Smooth muscle cell (in vitro differentiated cells): ENCODE measurements around the gene ASF1B. TPM values are rescaled to one million over a fixed set of nuclear protein-coding genes. Genes with fewer than 3 reads are reported as not detected.

Source experiments
- DNase-seq: peaks from one replicate; lab custom pipeline; 2025; ENCODE audit not compliant: unreplicated experiment; lab: John Stamatoyannopoulos, UW
- H2AFZ ChIP-seq: fragments of 200-600 bp; sonication (generic); 2 replicates; pipeline ENCODE4 v1.6.0; 2016; ENCODE audit warnings: antibody characterized with exemption, low read depth, mild to moderate bottlenecking
- H3F3A ChIP-seq: fragments of 200-600 bp; sonication (generic); 2 replicates; pipeline ENCODE4 v1.6.0; 2017; ENCODE audit warnings: antibody characterized with exemption, low read depth
- H3K27ac ChIP-seq: fragments of 200-600 bp; sonication (generic); 2 replicates; pipeline ENCODE4 v1.5.1; 2016; ENCODE audit warnings: low read depth, mild to moderate bottlenecking
- H3K27me3 ChIP-seq: fragments of 200-600 bp; sonication (generic); 2 replicates; pipeline ENCODE4 v1.6.1; 2016; ENCODE audit warnings: low read depth, mild to moderate bottlenecking
- H3K36me3 ChIP-seq: fragments of 200-600 bp; sonication (generic); 2 replicates; pipeline ENCODE4 v1.5.1; 2016; ENCODE audit warnings: low read depth
- H3K4me1 ChIP-seq: fragments of 200-600 bp; sonication (generic); 2 replicates; pipeline ENCODE4 v1.5.1; 2016; ENCODE audit warnings: low read depth
- H3K4me2 ChIP-seq: fragments of 200-600 bp; sonication (generic); 2 replicates; pipeline ENCODE4 v1.6.0; 2016; ENCODE audit warnings: mild to moderate bottlenecking
- H3K4me3 ChIP-seq: fragments of 200-600 bp; sonication (generic); 2 replicates; pipeline ENCODE4 v1.5.1; 2016; ENCODE audit warnings: mild to moderate bottlenecking
- H3K79me2 ChIP-seq: fragments of 200-600 bp; sonication (generic); 2 replicates; pipeline ENCODE4 v1.6.0; 2016; ENCODE audit warnings: low read depth, mild to moderate bottlenecking
- H3K9ac ChIP-seq: fragments of 200-600 bp; sonication (generic); 2 replicates; pipeline ENCODE4 v1.6.0; 2016; ENCODE audit warnings: low read depth
- H3K9me3 ChIP-seq: fragments of 200-600 bp; sonication (generic); replicated peaks from 2 replicates; pipeline ENCODE4 v1.5.1; 2016; ENCODE audit warnings: low read depth
- H4K20me1 ChIP-seq: fragments of 200-600 bp; sonication (generic); 2 replicates; pipeline ENCODE4 v1.6.0; 2016; ENCODE audit warnings: low read depth
- WGBS: methylation state at CpG from one replicate; pipeline ENCODE4 v1.1.7; 2016; ENCODE audit warnings: low lambda C conversion rate; 5-methylcytosine and 5-hydroxymethylcytosine counted together
- polyA plus RNA-seq: library from polyadenylated mRNA; unstranded; fragments of >200 nt; fragmentation: Nextera tagmentation; extraction: Ambion mirVana; gene quantifications from 2 replicates; pipeline ENCODE4 v1.2.1, GENCODE V29; 2016
- total RNA-seq: library from RNA; depleted of rRNA; stranded (reverse); fragments of >200 nt; gene quantifications from 2 replicates; pipeline ENCODE4 v1.2.3, GENCODE V29; 2014
- TF ChIP-seq, protein P1 (sequence below): fragments of 200-600 bp; sonication (generic); IDR thresholded peaks from 2 replicates; pipeline ENCODE4 v1.5.1; 2017; ENCODE audit warnings: borderline replicate concordance, mild to moderate bottlenecking, antibody characterized with exemption; ENCODE audit not compliant: insufficient read depth, poor library complexity, severe bottlenecking

Gene ASF1B
- total and polyA plus RNA-seq, 2 experiments from 2014 or later = 11.3 to 13.4 TPM

DNA sequence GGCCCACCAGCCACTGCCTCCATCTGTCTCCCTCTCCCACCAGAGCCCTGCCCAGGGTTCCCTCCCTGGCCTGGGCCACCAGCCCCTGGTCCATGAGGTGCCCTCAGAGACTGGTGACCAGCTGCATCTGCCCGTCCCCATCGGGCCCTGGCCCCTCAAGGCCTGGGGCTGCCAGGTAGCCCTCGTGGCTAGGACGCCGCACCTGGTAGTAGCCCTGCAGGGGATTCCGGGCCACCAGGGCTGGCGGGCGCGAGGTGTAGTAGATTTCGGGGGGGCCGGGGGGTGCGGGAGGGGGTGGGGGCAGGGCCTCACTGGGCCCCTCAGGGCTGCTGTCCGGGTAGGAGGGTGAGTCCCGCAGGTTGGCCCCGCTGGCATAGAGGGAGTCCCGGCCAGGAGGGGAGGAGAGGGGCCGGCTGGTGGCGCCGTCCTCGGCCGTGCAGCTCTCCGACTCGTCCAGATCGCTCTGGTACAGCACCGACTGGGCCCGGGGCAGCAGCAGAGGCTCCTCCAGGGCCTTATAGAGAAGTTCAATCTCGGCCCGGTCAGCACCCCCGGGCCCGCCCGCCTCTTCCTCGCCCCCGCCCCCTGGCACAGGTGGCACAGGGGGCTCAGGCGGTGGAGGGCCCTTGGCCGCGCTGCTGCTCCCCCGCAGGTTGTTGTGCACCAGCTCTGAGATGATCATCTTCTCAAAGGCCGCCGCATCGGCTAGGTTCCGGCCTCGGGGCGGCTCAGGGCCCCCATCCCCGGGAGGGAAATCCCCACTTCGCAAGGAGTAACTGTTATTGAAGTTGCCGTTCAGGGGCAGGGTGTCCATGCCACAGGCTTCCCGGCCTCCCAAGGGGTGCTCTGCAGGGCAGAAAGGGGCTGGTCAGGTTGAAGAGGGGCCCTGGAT, 14.6 kb upstream of the ASF1B start:
- Histone ChIP-seq H3K4me2 (no peak overlapping the region), H3K9me3 (no peaks in the 10 kb centered on the region), H2AFZ (no peak overlapping the region), H3K27ac (no peak overlapping the region), H3K36me3 (no peaks in the 10 kb centered on the region), H3K9ac (no peak overlapping the region), H3K4me3 (no peak overlapping the region), H3K27me3 (no peaks in the 10 kb centered on the region), H3F3A (no peaks in the 10 kb centered on the region), H3K79me2 (no peaks in the 10 kb centered on the region), H4K20me1 (peaks cover 27% of the 10 kb centered on the region), H3K4me1 (peaks cover 7% of the 10 kb centered on the region)
- TF ChIP-seq, protein P1, sequence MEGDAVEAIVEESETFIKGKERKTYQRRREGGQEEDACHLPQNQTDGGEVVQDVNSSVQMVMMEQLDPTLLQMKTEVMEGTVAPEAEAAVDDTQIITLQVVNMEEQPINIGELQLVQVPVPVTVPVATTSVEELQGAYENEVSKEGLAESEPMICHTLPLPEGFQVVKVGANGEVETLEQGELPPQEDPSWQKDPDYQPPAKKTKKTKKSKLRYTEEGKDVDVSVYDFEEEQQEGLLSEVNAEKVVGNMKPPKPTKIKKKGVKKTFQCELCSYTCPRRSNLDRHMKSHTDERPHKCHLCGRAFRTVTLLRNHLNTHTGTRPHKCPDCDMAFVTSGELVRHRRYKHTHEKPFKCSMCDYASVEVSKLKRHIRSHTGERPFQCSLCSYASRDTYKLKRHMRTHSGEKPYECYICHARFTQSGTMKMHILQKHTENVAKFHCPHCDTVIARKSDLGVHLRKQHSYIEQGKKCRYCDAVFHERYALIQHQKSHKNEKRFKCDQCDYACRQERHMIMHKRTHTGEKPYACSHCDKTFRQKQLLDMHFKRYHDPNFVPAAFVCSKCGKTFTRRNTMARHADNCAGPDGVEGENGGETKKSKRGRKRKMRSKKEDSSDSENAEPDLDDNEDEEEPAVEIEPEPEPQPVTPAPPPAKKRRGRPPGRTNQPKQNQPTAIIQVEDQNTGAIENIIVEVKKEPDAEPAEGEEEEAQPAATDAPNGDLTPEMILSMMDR = no peak
- no peak for DNase-seq
- 95% methylated on average over 31 of the region's 47 CpGs for WGBS

DNA sequence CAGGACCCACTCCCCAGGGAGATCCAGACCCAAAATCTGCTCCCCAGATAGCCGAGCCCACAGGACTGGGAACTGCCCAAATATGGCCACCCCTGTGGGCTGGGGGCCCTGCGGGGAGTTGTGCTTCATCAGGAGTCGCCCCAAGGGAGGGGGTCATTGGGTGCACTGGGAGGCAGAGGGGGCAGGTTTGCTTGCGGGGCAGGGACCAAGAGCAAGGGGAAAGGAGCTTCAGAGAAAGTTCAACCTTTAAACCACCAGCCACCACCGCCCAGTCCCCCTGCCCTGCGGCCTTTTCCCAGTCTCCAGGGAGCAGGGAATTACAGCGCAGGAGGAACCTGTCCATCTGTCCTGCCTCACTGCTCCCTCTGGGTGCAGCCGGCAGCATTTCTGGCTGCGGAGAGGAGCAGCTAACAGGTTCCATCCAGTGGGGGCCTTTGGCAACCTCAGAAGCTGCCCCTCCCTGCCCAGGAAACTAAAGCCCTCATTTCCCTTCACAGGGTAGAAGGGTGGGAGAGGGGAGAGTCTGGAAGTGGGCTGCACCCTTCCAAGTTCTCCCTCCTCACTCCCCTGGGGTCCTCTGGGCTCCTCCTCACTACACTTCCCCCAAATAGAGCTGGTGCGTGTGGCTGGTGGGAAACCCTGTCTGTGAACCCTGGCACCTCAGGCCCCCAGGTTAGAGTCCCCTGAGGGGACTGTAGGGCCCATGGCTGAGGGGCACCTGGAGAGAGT, 13.8 kb upstream of the ASF1B start:
- Histone ChIP-seq H3K79me2 (no peaks in the 10 kb centered on the region), H3F3A (no peaks in the 10 kb centered on the region), H3K27ac (no peak overlapping the region), H4K20me1 (peaks cover 30% of the 10 kb centered on the region), H3K27me3 (no peaks in the 10 kb centered on the region), H3K4me2 (no peak overlapping the region), H3K4me1 (peaks cover 7% of the 10 kb centered on the region), H3K9ac (no peak overlapping the region), H3K9me3 (no peaks in the 10 kb centered on the region), H2AFZ (no peak overlapping the region), H3K36me3 (no peaks in the 10 kb centered on the region), H3K4me3 (no peak overlapping the region)
- 90% methylated on average over 9 of the region's 10 CpGs for WGBS
- TF ChIP-seq, protein P1 = no peak
- DNase-seq = no peak

DNA sequence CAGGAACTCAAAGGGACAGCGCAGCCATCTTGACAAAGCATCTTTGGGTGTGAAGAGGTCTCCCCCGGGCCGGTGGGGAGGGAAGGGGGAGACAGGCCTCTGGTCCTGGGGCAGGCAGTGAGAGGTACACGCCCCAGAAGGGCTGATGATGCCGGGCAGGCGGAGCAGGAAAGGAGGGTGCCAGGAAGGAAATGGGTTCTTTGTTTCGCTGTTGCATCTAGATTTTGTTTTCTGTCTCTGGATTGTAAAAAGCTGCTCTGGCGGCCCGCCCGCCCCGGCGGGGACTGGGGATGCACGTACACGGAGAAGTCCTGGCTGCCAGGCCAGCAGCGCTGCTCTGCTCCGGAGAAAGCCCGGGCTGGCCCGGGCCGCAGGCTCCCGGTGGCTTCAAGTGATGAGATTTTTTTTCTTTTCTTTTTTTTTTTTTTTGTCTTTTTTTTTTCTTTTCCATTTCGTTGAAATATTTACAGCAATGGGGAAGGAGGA, 13.2 kb upstream of the ASF1B start:
- Histone ChIP-seq H3K79me2 (no peaks in the 10 kb centered on the region), H3K9me3 (no peaks in the 10 kb centered on the region), H3K4me2 (no peak overlapping the region), H2AFZ (no peak overlapping the region), H3K27ac (no peak overlapping the region), H3K4me1 (peaks cover 7% of the 10 kb centered on the region), H3K9ac (no peak overlapping the region), H3K36me3 (no peaks in the 10 kb centered on the region), H3F3A (no peaks in the 10 kb centered on the region), H3K27me3 (no peaks in the 10 kb centered on the region), H4K20me1 (peaks cover 31% of the 10 kb centered on the region), H3K4me3 (no peak overlapping the region)
- DNase-seq = no peak
- TF ChIP-seq, protein P1 = no peak
- WGBS = 92% methylated on average over 20 of the region's 21 CpGs
